Ishikawa (cell line): ENCODE results near the gene FKBP7.

Experiments
- CEBPB ChIP-seq: IDR thresholded peaks from 2 replicates; pipeline ENCODE4 v1.6.1; 2012
- CREB1 ChIP-seq: IDR thresholded peaks from 2 replicates; pipeline ENCODE4 v1.6.1; 2012; ENCODE audit warnings: low read depth
- EGR1 ChIP-seq: IDR thresholded peaks from 2 replicates; pipeline ENCODE4 v1.6.1; 2012
- EP300 ChIP-seq: IDR thresholded peaks from 2 replicates; pipeline ENCODE4 v1.6.1; 2012; ENCODE audit warnings: borderline replicate concordance
- FOXM1 ChIP-seq: IDR thresholded peaks from 2 replicates; pipeline ENCODE4 v1.6.1; 2012; ENCODE audit warnings: low read depth, borderline replicate concordance
- NFIC ChIP-seq: IDR thresholded peaks from 2 replicates; pipeline ENCODE4 v1.6.1; 2012
- RAD21 ChIP-seq: IDR thresholded peaks from 2 replicates; pipeline ENCODE4 v1.6.1; 2012; ENCODE audit warnings: low read depth
- REST ChIP-seq: IDR thresholded peaks from 2 replicates; pipeline ENCODE4 v1.6.1; 2012; ENCODE audit warnings: low read depth, mild to moderate bottlenecking
- TAF1 ChIP-seq: IDR thresholded peaks from 2 replicates; pipeline ENCODE4 v1.6.1; 2012; ENCODE audit warnings: low read depth, mild to moderate bottlenecking
- TCF12 ChIP-seq: IDR thresholded peaks from 2 replicates; pipeline ENCODE4 v1.6.1; 2012; ENCODE audit warnings: low read depth
- TEAD4 ChIP-seq: IDR thresholded peaks from 2 replicates; pipeline ENCODE4 v1.6.1; 2012
- USF1 ChIP-seq: IDR thresholded peaks from 2 replicates; pipeline ENCODE4 v1.6.1; 2012
- YY1 ChIP-seq: IDR thresholded peaks from 2 replicates; pipeline ENCODE4 v1.6.1; 2012; ENCODE audit warnings: low read depth
- ZBTB7A ChIP-seq: IDR thresholded peaks from 2 replicates; pipeline ENCODE4 v1.6.1; 2012; ENCODE audit warnings: low read depth
- TF ChIP-seq, protein P1 (sequence below): IDR thresholded peaks from 2 replicates; pipeline ENCODE4 v1.6.1; 2012

Gene FKBP7

GRCh38 chr2:178482437-178482836, 4.0 kb upstream of the FKBP7 start:
- TF ChIP-seq ZBTB7A (no peak), EGR1 (no peak), NFIC (no peak)

DNA sequence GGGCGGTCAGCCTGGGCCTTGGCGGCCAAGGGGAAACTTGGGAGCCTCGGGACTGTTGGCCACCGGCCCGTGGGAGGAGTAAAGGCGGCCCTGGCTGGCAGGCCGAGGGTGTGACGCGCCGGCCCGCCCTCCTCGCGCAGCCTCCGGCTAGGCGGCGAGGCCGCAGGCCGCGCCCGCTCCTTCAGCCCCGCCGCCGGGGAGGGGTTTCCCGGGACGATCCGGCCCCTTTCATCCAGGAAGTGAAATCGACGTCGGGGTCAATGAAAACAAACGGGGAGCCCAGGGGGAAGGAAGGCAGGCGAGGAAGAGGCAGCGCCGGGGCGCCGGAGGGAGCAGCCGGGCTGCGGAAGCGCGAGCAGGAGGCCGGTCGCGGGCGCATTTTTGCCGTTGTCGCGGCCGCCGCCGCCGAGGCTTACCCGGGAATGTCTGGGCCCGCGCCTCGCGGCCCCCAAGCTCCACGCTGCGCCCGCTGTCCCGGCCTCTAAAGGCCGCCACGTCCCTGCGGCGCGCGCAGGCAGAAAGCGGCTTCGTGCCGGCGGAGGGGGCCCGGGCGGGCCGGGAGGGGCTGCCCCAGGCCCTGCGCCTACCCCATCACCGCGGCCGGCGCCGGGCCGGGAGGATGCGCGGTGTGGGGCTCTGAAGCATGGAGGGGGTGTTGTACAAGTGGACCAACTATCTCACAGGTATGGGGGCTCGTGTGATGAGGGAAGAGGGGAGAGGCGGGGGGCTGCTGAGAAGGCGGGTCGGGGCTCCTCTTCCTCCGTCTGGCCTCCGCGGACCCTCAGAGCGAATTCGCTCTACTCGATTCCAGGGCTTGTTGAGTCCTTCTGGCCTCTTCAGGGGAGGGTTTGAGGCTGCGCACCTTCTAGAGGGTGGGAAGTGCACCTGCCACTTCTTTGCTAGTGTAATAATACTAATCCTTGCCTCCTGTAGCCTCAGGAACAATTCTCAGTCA, 2.1 kb upstream of the FKBP7 start, which contains the start of gene PLEKHA3:
TSS of gene PLEKHA3 (plus strand) at position 231 of the 955 bp plus-strand sequence. CDS start at position 644, 413 bp downstream.
- TF ChIP-seq USF1 (no peak), ZBTB7A (peak; percentile 53; the same call in 1 of the 2 replicates), YY1 (peak; percentile 21; the same call in 1 of the 2 replicates), RAD21 (no peak), TAF1 (peak; percentile 48; the same call in 1 of the 2 replicates), NFIC (peak; percentile 52), CREB1 (no peak)

GRCh38 chr2:178479758-178480226, 1.4 kb upstream of the FKBP7 start:
- TF ChIP-seq CEBPB, result no peak
- TF ChIP-seq, protein P1, sequence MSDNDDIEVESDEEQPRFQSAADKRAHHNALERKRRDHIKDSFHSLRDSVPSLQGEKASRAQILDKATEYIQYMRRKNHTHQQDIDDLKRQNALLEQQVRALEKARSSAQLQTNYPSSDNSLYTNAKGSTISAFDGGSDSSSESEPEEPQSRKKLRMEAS, result no peak

DNA sequence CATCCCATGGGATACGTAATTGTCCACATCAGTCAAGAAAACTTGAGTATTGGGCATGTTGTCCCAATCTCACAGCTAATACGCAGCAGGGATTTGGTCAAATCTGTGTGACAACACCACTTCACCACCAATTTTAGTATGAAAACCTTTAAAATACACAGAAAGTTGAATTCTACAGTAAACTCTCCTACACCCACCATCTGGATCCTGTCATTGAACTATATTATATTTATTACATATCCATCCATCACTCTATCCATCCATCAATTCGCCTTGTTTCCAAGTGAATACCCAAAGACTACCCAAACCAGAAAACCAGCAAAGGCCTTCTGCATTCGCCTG, 846 bp upstream of the FKBP7 start:
- TF ChIP-seq TEAD4 (no peak), RAD21 (no peak), EP300 (no peak), CEBPB (no peak), YY1 (no peak), USF1 (no peak), ZBTB7A (no peak), EGR1 (no peak), TAF1 (no peak), TCF12 (no peak), FOXM1 (no peak), NFIC (no peak), REST (no peak)
- TF ChIP-seq, protein P1, result no peak

DNA sequence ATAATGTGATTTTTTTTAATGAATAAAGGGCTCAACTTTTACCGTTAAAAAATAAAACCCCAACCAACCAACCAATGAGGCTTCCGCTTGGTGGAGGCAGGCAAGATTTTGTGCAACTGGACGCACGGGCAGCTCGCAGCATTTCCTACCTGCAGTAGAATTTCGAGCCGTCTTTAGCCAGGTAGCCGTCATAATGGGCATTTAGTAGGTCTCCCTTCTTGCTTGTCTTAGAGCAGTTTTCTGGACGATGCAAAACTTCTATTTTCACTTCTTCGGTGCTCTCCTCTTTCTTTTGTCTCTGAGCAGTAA, 316 bp downstream of the FKBP7 start:
- TF ChIP-seq ZBTB7A, result no peak
- TF ChIP-seq YY1, result no peak
- TF ChIP-seq CEBPB, result no peak
- no peak for TF ChIP-seq NFIC
- no peak for TF ChIP-seq FOXM1
- TF ChIP-seq EP300, result no peak
- no peak for TF ChIP-seq USF1
- no peak for TF ChIP-seq TAF1
- no peak for TF ChIP-seq TCF12
- TF ChIP-seq, protein P1, result no peak
- TF ChIP-seq RAD21, result no peak
- no peak for TF ChIP-seq EGR1
- TF ChIP-seq REST, result no peak
